OCI-LY1 (cell line): Measurements from ENCODE around the gene MINDY4.

Source experiments
- H2AFZ ChIP-seq: fragments of 200-600 bp; sonication (generic), shearing (Covaris generic); 2 replicates; pipeline ENCODE4 v1.6.0; 2014; ENCODE audit warnings: antibody characterized with exemption, mild to moderate bottlenecking, low read length
- H3F3A ChIP-seq: fragments of 200-600 bp; sonication (generic), shearing (Covaris generic); 2 replicates; pipeline ENCODE4 v1.6.0; 2014; ENCODE audit warnings: mild to moderate bottlenecking, antibody characterized with exemption, low read length, moderate library complexity; ENCODE audit not compliant: insufficient read depth
- H3K27ac ChIP-seq: fragments of 200-600 bp; sonication (generic); 2 replicates; pipeline ENCODE4 v1.5.1; 2014; ENCODE audit warnings: low read length, mixed run types, mild to moderate bottlenecking, low read depth; ENCODE audit not compliant: poor library complexity, severe bottlenecking
- H3K27me3 ChIP-seq: fragments of 200-600 bp; sonication (generic); 2 replicates; pipeline ENCODE4 v1.6.0; 2014; ENCODE audit warnings: antibody characterized with exemption, mild to moderate bottlenecking, low read length, moderate library complexity; ENCODE audit not compliant: insufficient read depth
- H3K36me3 ChIP-seq: fragments of 200-600 bp; sonication (generic); 2 replicates; pipeline ENCODE4 v1.6.1; 2014; ENCODE audit warnings: mild to moderate bottlenecking, antibody characterized with exemption, low read length, moderate library complexity, mixed read lengths; ENCODE audit not compliant: insufficient read depth
- H3K4me1 ChIP-seq: fragments of 200-600 bp; sonication (generic); 2 replicates; pipeline ENCODE4 v1.5.1; 2014; ENCODE audit warnings: mild to moderate bottlenecking, low read length, moderate library complexity; ENCODE audit not compliant: insufficient read depth, severe bottlenecking
- H3K4me2 ChIP-seq: fragments of 200-600 bp; sonication (generic), shearing (Covaris generic); 2 replicates; pipeline ENCODE4 v1.6.1; 2014; ENCODE audit warnings: low read length
- H3K4me3 ChIP-seq: fragments of 200-600 bp; sonication (generic); 2 replicates; pipeline ENCODE4 v1.5.1; 2014; ENCODE audit warnings: low read length, low read depth, mild to moderate bottlenecking, mixed read lengths; ENCODE audit not compliant: poor library complexity, severe bottlenecking
- H3K79me2 ChIP-seq: fragments of 200-600 bp; shearing (Covaris generic); 2 replicates; pipeline ENCODE4 v1.6.1; 2016; ENCODE audit warnings: mixed run types, low read length, mixed read lengths; ENCODE audit not compliant: insufficient read depth
- H3K9ac ChIP-seq: fragments of 200-600 bp; sonication (generic), shearing (Covaris generic); 2 replicates; pipeline ENCODE4 v1.6.1; 2014; ENCODE audit warnings: mild to moderate bottlenecking, low read length, mixed read lengths
- H3K9me2 ChIP-seq: fragments of 200-600 bp; sonication (generic), shearing (Covaris generic); 2 replicates; pipeline ENCODE4 v1.6.1; 2014; ENCODE audit warnings: low read depth, mild to moderate bottlenecking, low read length, mixed read lengths
- H3K9me3 ChIP-seq: fragments of 200-600 bp; shearing (Covaris generic); 2 replicates; pipeline ENCODE4 v1.6.1; 2014; ENCODE audit warnings: low read length, mixed read lengths
- H4K20me1 ChIP-seq: fragments of 200-600 bp; sonication (generic), shearing (Covaris generic); 2 replicates; pipeline ENCODE4 v1.6.0; 2016; ENCODE audit warnings: mild to moderate bottlenecking, low read length; ENCODE audit not compliant: insufficient read depth
- EZH2 ChIP-seq: fragments of 200-600 bp; sonication (generic), shearing (Covaris generic); IDR thresholded peaks from 2 replicates; pipeline ENCODE4 v1.8.0; 2017; ENCODE audit warnings: borderline replicate concordance, mixed run types, mild to moderate bottlenecking, antibody characterized with exemption, low read length, moderate library complexity, mixed read lengths
- TF ChIP-seq, protein P1 (sequence below): fragments of 200-600 bp; sonication (generic), shearing (Covaris generic); IDR thresholded peaks from 2 replicates; pipeline ENCODE4 v1.5.1; 2017; ENCODE audit warnings: mild to moderate bottlenecking, antibody characterized with exemption, low read length, moderate library complexity, mixed read lengths

MINDY4 gene

DNA sequence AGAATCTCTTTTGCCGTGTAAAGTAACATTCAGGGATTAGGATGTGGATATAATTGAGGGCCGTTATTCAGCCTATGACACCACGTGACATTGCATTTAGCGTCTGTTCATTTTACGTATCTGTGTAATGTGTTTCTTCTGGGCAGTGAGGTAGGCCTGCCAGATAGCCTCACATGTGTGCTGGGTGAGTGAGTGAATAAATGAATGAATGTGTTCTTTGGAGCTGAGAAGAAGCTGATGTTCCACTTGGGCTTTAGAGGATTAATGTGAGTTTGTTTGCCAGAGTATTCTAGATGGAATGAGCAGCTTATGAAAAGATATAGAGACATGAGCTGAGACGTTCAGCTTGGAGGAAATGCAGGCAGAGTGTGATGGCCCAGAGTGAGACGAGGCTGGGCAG is 55.0 kb downstream of the MINDY4 start:
- no peak for TF ChIP-seq EZH2
- TF ChIP-seq, protein P1, sequence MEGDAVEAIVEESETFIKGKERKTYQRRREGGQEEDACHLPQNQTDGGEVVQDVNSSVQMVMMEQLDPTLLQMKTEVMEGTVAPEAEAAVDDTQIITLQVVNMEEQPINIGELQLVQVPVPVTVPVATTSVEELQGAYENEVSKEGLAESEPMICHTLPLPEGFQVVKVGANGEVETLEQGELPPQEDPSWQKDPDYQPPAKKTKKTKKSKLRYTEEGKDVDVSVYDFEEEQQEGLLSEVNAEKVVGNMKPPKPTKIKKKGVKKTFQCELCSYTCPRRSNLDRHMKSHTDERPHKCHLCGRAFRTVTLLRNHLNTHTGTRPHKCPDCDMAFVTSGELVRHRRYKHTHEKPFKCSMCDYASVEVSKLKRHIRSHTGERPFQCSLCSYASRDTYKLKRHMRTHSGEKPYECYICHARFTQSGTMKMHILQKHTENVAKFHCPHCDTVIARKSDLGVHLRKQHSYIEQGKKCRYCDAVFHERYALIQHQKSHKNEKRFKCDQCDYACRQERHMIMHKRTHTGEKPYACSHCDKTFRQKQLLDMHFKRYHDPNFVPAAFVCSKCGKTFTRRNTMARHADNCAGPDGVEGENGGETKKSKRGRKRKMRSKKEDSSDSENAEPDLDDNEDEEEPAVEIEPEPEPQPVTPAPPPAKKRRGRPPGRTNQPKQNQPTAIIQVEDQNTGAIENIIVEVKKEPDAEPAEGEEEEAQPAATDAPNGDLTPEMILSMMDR, result no peak
- Histone ChIP-seq H3F3A (no peaks in the 10 kb centered on the region), H4K20me1 (no peaks in the 10 kb centered on the region), H3K9ac (no peak overlapping the region), H3K4me2 (no peak overlapping the region), H3K4me1 (no peaks in the 10 kb centered on the region), H3K27me3 (peaks cover 10% of the 10 kb centered on the region; the same call in 1 of the 2 replicates), H3K4me3 (no peak overlapping the region), H3K9me2 (no peaks in the 10 kb centered on the region), H3K36me3 (no peaks in the 10 kb centered on the region), H2AFZ (no peak overlapping the region), H3K27ac (no peak overlapping the region), H3K9me3 (no peaks in the 10 kb centered on the region), H3K79me2 (no peaks in the 10 kb centered on the region)

DNA sequence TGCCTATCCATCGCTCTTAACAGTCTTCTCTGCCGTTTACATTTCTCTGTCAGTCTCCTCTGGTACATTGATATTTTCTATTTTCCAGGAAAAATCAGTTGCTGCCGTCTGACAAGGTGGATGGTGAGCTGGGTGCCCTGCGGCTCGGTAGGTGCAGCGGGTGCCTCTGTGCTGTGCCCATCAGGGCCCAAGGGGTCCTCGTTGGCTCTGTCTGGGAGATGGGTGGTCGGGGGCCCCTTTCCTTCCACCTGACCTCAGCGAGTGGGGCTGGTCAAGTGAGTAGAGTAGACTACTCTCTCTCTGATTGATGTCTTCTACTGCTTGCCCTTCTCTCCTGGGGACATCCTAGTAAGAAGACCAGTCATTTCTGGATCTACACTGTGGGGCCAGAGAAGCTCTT is 57.4 kb downstream of the MINDY4 start:
- Histone ChIP-seq H3K79me2 (no peaks in the 10 kb centered on the region), H3K4me2 (no peak overlapping the region), H3F3A (no peaks in the 10 kb centered on the region), H3K4me1 (no peaks in the 10 kb centered on the region), H2AFZ (no peak overlapping the region), H3K9ac (no peak overlapping the region), H3K4me3 (no peak overlapping the region), H3K36me3 (no peaks in the 10 kb centered on the region), H4K20me1 (no peaks in the 10 kb centered on the region), H3K9me3 (no peaks in the 10 kb centered on the region; the same call in 1 of the 2 replicates), H3K27me3 (peaks cover 4% of the 10 kb centered on the region; the same call in 1 of the 2 replicates), H3K9me2 (no peaks in the 10 kb centered on the region), H3K27ac (no peak overlapping the region)
- TF ChIP-seq, protein P1, result no peak

DNA sequence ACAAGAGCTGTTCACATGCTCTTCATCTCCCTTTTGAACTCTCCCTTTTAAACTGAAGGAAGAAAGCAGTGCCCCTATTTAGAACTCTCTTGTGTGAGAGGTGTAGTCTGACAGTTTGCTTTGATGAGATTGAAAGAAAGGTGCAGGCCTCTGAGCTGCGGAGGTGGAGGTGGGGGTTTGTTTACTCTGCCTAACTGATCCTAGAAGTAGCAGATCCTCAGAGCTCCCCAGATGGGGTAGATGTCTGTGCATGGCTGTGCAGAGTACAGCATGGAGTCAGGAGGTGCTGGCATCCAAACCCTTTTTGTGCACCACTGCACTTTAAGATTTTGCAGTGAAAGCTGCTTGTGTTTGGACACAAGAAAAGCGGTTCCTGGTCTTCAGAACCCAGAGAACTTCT is 58.3 kb downstream of the MINDY4 start:
- H3K4me3 ChIP-seq, result no peak overlapping the region
- no peaks in the 10 kb centered on the region for H3K36me3 ChIP-seq
- no peak overlapping the region for H3K27ac ChIP-seq
- no peaks in the 10 kb centered on the region for H4K20me1 ChIP-seq
- no peaks in the 10 kb centered on the region for H3K4me1 ChIP-seq
- H3K79me2 ChIP-seq, result no peaks in the 10 kb centered on the region
- H3K27me3 ChIP-seq, result peaks cover 4% of the 10 kb centered on the region; the same call in 1 of the 2 replicates
- no peaks in the 10 kb centered on the region for H3K9me2 ChIP-seq
- no peak for TF ChIP-seq EZH2
- TF ChIP-seq, protein P1, result no peak
- no peaks in the 10 kb centered on the region; the same call in 1 of the 2 replicates for H3K9me3 ChIP-seq
- no peak overlapping the region for H2AFZ ChIP-seq
- no peak overlapping the region for H3K4me2 ChIP-seq
- no peaks in the 10 kb centered on the region for H3F3A ChIP-seq
- no peak overlapping the region for H3K9ac ChIP-seq
